ENCODE measurements around the gene PFN4. TPM values are rescaled to one million over a fixed set of nuclear protein-coding genes. Genes with fewer than 3 reads are reported as not detected.

PFN4 gene
- total and polyA plus RNA-seq, 2 experiments from 2014 or later, result 1.9 TPM; not detected in 1

GRCh38 chr2:24065341-24065740, 57.8 kb downstream of the PFN4 start:
- Histone ChIP-seq H3K36me3 (peaks cover 24% of the 10 kb centered on the region), H3K9me3 (ENCODE audit: low read depth) (no peaks in the 10 kb centered on the region), H3K27ac (no peak overlapping the region), H3K4me1 (ENCODE audit: low read depth) (no peaks in the 10 kb centered on the region), H3K27me3 (no peaks in the 10 kb centered on the region), H3K4me3 (no peak overlapping the region)
- TF ChIP-seq CTCF (IDR thresholded peaks at IDR 0.05; ENCODE audit: low read depth, low read length), result no peak
- DNase-seq (ENCODE audit: low read depth in 1 of 2, low spot score in 1 of 2), result no peak

Other genes starting within 250 kb of the PFN4 start
- gene ATAD2B, start 196.2 kb downstream of the PFN4 start, total RNA-seq, result 11.3 and 17.2 TPM in 2 replicates
- 10.7 and 14.4 TPM in 2 replicates for gene ATAD2B, start 196.2 kb downstream of the PFN4 start, polyA plus RNA-seq
- gene UBXN2A, start 182.9 kb downstream of the PFN4 start, total RNA-seq, result 14.7 and 19.1 TPM in 2 replicates
- 19.3 and 25.2 TPM in 2 replicates for gene UBXN2A, start 182.9 kb downstream of the PFN4 start, polyA plus RNA-seq
- gene MFSD2B, start 113.2 kb downstream of the PFN4 start, total RNA-seq, result 0.14 and 0.69 TPM in 2 replicates
- gene MFSD2B, start 113.2 kb downstream of the PFN4 start, polyA plus RNA-seq, result 0.23 and 3.9 TPM in 2 replicates
- gene WDCP, start 75.9 kb downstream of the PFN4 start, total RNA-seq, result 7.7 and 8.1 TPM in 2 replicates
- 6.8 and 8.2 TPM in 2 replicates for gene WDCP, start 75.9 kb downstream of the PFN4 start, polyA plus RNA-seq
- gene FKBP1B, start 73.6 kb downstream of the PFN4 start, total RNA-seq, result 39.4 and 43.1 TPM in 2 replicates
- 46.3 and 63.6 TPM in 2 replicates for gene FKBP1B, start 73.6 kb downstream of the PFN4 start, polyA plus RNA-seq
- 88.5 and 133 TPM in 2 replicates for gene SF3B6, start 47.0 kb downstream of the PFN4 start, total RNA-seq
- gene SF3B6, start 47.0 kb downstream of the PFN4 start, polyA plus RNA-seq, result 238 and 292 TPM in 2 replicates
- 25.4 and 55.5 TPM in 2 replicates for gene TP53I3, start 38.5 kb downstream of the PFN4 start, total RNA-seq
- gene TP53I3, start 38.5 kb downstream of the PFN4 start, polyA plus RNA-seq, result 31.6 and 70.2 TPM in 2 replicates
- 16.3 TPM in 2 replicates for gene FAM228B, start 135 bp upstream of the PFN4 start, total RNA-seq
- 42.3 and 60.5 TPM in 2 replicates for gene FAM228B, start 135 bp upstream of the PFN4 start, polyA plus RNA-seq
- 1.7 and 3.0 TPM in 2 replicates for gene FAM228A, start 51.7 kb upstream of the PFN4 start, total RNA-seq
- gene FAM228A, start 51.7 kb upstream of the PFN4 start, polyA plus RNA-seq, result 0.61 and 0.82 TPM in 2 replicates
- 20.4 and 22.8 TPM in 2 replicates for gene ITSN2, start 237.2 kb upstream of the PFN4 start, total RNA-seq
- gene ITSN2, start 237.2 kb upstream of the PFN4 start, polyA plus RNA-seq, result 20.0 and 22.3 TPM in 2 replicates